HL-60 (cell line): Measurements from ENCODE around the gene ROCK2.

Source experiments
- CTCF ChIP-seq: IDR thresholded peaks from one replicate; pipeline ENCODE4 v1.5.1; 2011; ENCODE audit warnings: low read length, control low read depth, inconsistent platforms; ENCODE audit not compliant: insufficient read depth
- POLR2AphosphoS5 ChIP-seq: IDR thresholded peaks from 2 replicates; pipeline ENCODE4 v1.6.1; 2012; ENCODE audit warnings: low read depth
- TF ChIP-seq, protein P1 (sequence below): IDR thresholded peaks from 2 replicates; pipeline ENCODE4 v1.6.1; 2012; ENCODE audit warnings: low read depth; ENCODE audit not compliant: insufficient replicate concordance

DNA sequence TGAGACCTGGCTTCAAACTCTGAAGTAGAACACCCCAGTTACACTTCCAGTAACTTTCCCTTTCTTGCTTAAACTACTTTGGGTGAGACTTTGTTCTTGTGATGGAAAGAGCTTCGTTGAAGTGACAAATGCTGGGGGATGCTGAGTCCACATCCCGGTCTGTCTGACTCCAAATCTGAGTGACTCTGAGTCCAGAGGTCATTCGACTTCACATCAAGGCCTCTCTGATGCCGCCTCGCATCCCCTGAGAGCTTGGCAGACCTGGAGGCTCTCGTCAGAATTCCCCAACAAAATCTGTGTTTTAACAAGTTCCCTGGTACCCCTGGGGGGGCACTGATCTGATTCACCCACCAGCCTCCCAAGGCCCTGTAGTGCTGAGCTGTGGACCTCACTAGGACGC, 31.6 kb upstream of the ROCK2 start:
- TF ChIP-seq CTCF (no peak), POLR2AphosphoS5 (no peak)
- TF ChIP-seq, protein P1, sequence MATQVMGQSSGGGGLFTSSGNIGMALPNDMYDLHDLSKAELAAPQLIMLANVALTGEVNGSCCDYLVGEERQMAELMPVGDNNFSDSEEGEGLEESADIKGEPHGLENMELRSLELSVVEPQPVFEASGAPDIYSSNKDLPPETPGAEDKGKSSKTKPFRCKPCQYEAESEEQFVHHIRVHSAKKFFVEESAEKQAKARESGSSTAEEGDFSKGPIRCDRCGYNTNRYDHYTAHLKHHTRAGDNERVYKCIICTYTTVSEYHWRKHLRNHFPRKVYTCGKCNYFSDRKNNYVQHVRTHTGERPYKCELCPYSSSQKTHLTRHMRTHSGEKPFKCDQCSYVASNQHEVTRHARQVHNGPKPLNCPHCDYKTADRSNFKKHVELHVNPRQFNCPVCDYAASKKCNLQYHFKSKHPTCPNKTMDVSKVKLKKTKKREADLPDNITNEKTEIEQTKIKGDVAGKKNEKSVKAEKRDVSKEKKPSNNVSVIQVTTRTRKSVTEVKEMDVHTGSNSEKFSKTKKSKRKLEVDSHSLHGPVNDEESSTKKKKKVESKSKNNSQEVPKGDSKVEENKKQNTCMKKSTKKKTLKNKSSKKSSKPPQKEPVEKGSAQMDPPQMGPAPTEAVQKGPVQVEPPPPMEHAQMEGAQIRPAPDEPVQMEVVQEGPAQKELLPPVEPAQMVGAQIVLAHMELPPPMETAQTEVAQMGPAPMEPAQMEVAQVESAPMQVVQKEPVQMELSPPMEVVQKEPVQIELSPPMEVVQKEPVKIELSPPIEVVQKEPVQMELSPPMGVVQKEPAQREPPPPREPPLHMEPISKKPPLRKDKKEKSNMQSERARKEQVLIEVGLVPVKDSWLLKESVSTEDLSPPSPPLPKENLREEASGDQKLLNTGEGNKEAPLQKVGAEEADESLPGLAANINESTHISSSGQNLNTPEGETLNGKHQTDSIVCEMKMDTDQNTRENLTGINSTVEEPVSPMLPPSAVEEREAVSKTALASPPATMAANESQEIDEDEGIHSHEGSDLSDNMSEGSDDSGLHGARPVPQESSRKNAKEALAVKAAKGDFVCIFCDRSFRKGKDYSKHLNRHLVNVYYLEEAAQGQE, result no peak
